Loucy (cell line): ENCODE measurements around the gene INTS6.

ENCODE experiments used
- H2AFZ ChIP-seq: fragments of 200-600 bp; sonication (generic); 2 replicates; pipeline ENCODE4 v1.6.0; 2016; ENCODE audit warnings: antibody characterized with exemption, mild to moderate bottlenecking, low read length, moderate library complexity
- H3F3A ChIP-seq: fragments of 200-600 bp; 2 replicates; pipeline ENCODE4 v1.6.0; 2016; ENCODE audit warnings: antibody characterized with exemption, low read depth, mild to moderate bottlenecking
- H3K27me3 ChIP-seq: fragments of 200-600 bp; sonication (generic); 2 replicates; pipeline ENCODE4 v1.6.1; 2014; ENCODE audit warnings: low read length, mild to moderate bottlenecking; ENCODE audit not compliant: insufficient read depth, poor library complexity, severe bottlenecking
- H3K36me3 ChIP-seq: fragments of 200-600 bp; sonication (generic); 2 replicates; pipeline ENCODE4 v1.6.1; 2016; ENCODE audit warnings: low read length; ENCODE audit not compliant: insufficient read depth
- H3K4me1 ChIP-seq: fragments of 200-600 bp; sonication (generic); 2 replicates; pipeline ENCODE4 v1.5.1; 2014; ENCODE audit warnings: low read length, mild to moderate bottlenecking; ENCODE audit not compliant: insufficient read depth, poor library complexity, severe bottlenecking
- H3K4me2 ChIP-seq: fragments of 200-600 bp; sonication (generic); 2 replicates; pipeline ENCODE4 v1.6.0; 2014; ENCODE audit warnings: antibody characterized with exemption, low read length, low read depth, mild to moderate bottlenecking; ENCODE audit not compliant: poor library complexity, severe bottlenecking
- H3K4me3 ChIP-seq: fragments of 200-600 bp; sonication (generic); 2 replicates; pipeline ENCODE4 v1.5.1; 2014; ENCODE audit warnings: low read length, mild to moderate bottlenecking, mixed read lengths; ENCODE audit not compliant: poor library complexity, severe bottlenecking
- H3K79me2 ChIP-seq: fragments of 200-600 bp; sonication (generic); 2 replicates; pipeline ENCODE4 v1.6.1; 2014; ENCODE audit warnings: low read length; ENCODE audit not compliant: insufficient read depth
- H3K9ac ChIP-seq: fragments of 200-600 bp; sonication (generic); 2 replicates; pipeline ENCODE4 v1.6.0; 2014; ENCODE audit warnings: mild to moderate bottlenecking, low read depth, low read length, moderate library complexity; ENCODE audit not compliant: poor library complexity, severe bottlenecking
- H3K9me2 ChIP-seq: fragments of 200-600 bp; sonication (generic); replicated peaks from 2 replicates; pipeline ENCODE4 v1.6.1; 2016; ENCODE audit warnings: low read depth, low read length, mixed read lengths
- H3K9me3 ChIP-seq: fragments of 200-600 bp; sonication (generic); 2 replicates; pipeline ENCODE4 v1.6.1; 2014; ENCODE audit warnings: mild to moderate bottlenecking, antibody characterized with exemption, low read length, low read depth; ENCODE audit not compliant: insufficient read depth
- H4K20me1 ChIP-seq: fragments of 200-600 bp; sonication (generic); 2 replicates; pipeline ENCODE4 v1.6.0; 2014; ENCODE audit warnings: antibody characterized with exemption, low read length, mild to moderate bottlenecking; ENCODE audit not compliant: insufficient read depth, poor library complexity, severe bottlenecking
- CTCF ChIP-seq: fragments of 200-600 bp; sonication (generic); conservative IDR thresholded peaks from 2 replicates; pipeline ENCODE4 v1.5.1; 2014; ENCODE audit warnings: mild to moderate bottlenecking, antibody characterized with exemption, low read length
- EZH2phosphoT487 ChIP-seq: fragments of 200-600 bp; IDR thresholded peaks from 2 replicates; pipeline ENCODE4 v1.6.1; 2018; ENCODE audit warnings: antibody characterized with exemption, mild to moderate bottlenecking, moderate library complexity, borderline replicate concordance

INTS6 gene

GRCh38 chr13:51457086-51457815 lies 4.4 kb upstream of the INTS6 start:
- TF ChIP-seq CTCF (no peak), EZH2phosphoT487 (no peak)
- H3K4me1 ChIP-seq: peaks cover 13% of the 10 kb centered on the region
- no peaks in the 10 kb centered on the region for H3K9me3 ChIP-seq
- H2AFZ ChIP-seq: no peak overlapping the region
- no peaks in the 10 kb centered on the region for H3F3A ChIP-seq
- H3K36me3 ChIP-seq: no peaks in the 10 kb centered on the region
- no peaks in the 10 kb centered on the region for H3K27me3 ChIP-seq
- H3K9ac ChIP-seq: no peak overlapping the region
- H3K4me3 ChIP-seq: no peak overlapping the region
- peaks cover 19% of the 10 kb centered on the region for H3K79me2 ChIP-seq
- no peak overlapping the region for H3K4me2 ChIP-seq
- H3K9me2 ChIP-seq: no peaks in the 10 kb centered on the region
- H4K20me1 ChIP-seq: no peaks in the 10 kb centered on the region

GRCh38 chr13:51456510-51456909 lies 3.7 kb upstream of the INTS6 start:
- H3K79me2 ChIP-seq: peaks cover 24% of the 10 kb centered on the region
- H2AFZ ChIP-seq: no peak overlapping the region
- H3F3A ChIP-seq: no peaks in the 10 kb centered on the region
- no peak overlapping the region for H3K9ac ChIP-seq
- H3K9me3 ChIP-seq: no peaks in the 10 kb centered on the region
- H3K36me3 ChIP-seq: no peaks in the 10 kb centered on the region
- no peaks in the 10 kb centered on the region for H4K20me1 ChIP-seq
- no peak for TF ChIP-seq EZH2phosphoT487
- TF ChIP-seq CTCF: no peak
- H3K9me2 ChIP-seq: no peaks in the 10 kb centered on the region
- H3K4me2 ChIP-seq: no peak overlapping the region
- no peak overlapping the region for H3K4me3 ChIP-seq
- no peaks in the 10 kb centered on the region for H3K27me3 ChIP-seq
- H3K4me1 ChIP-seq: peaks cover 13% of the 10 kb centered on the region

GRCh38 chr13:51455532-51455931 lies 2.7 kb upstream of the INTS6 start:
- Histone ChIP-seq H3K9me3 (no peaks in the 10 kb centered on the region), H3F3A (no peaks in the 10 kb centered on the region), H2AFZ (no peak overlapping the region), H3K4me1 (peaks cover 22% of the 10 kb centered on the region), H3K9ac (no peak overlapping the region), H3K27me3 (no peaks in the 10 kb centered on the region), H3K79me2 (peaks cover 34% of the 10 kb centered on the region), H3K9me2 (no peaks in the 10 kb centered on the region), H3K36me3 (peaks cover 2% of the 10 kb centered on the region; the same call in 1 of the 2 replicates), H3K4me3 (no peak overlapping the region), H4K20me1 (peaks cover 8% of the 10 kb centered on the region), H3K4me2 (no peak overlapping the region)
- TF ChIP-seq CTCF (no peak), EZH2phosphoT487 (no peak)
